GM19240 (cell line): ENCODE results near the gene ATG16L2.
A peak's percentile ranks its signal among the peaks of the same experiment; 100 is the strongest.
"Not testable (repeated sequence)": the region's sequence is repeated elsewhere in the genome, so short reads cannot be mapped to it uniquely, and the experiment has no call there.

Experiments
- DNase-seq: peaks from one replicate; pipeline ENCODE4 v3.0.0; 2011; ENCODE audit warnings: low spot score; ENCODE audit not compliant: insufficient read length

Gene ATG16L2

GRCh38 chr11:72798361-72798760, 15.8 kb upstream of the ATG16L2 start:
- DNase-seq = no peak

GRCh38 chr11:72799441-72799840, 14.8 kb upstream of the ATG16L2 start:
- no peak for DNase-seq

DNA sequence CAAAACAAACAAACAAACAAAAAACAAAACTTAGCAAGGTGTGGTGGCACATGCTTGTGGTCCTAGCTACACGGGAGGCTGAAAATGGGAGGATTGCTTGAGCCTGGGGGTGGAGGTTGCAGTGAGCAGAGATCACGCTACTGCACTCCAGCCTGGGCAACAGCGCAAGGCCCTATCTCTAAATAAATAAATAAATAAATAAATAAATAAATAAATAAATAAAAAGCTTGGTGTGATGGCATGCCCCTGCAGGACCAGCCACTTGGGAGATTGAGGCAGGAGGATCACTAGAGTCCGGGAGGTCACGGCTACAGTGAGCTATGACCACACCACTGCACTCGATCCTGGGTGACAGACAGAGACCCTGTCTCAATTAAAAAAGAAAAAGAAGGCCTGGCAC, 11.4 kb upstream of the ATG16L2 start:
- no peak for DNase-seq

- no peak for DNase-seq
Observed at GRCh38 chr11:72805216-72805615, 9.0 kb upstream of the ATG16L2 start.

DNA sequence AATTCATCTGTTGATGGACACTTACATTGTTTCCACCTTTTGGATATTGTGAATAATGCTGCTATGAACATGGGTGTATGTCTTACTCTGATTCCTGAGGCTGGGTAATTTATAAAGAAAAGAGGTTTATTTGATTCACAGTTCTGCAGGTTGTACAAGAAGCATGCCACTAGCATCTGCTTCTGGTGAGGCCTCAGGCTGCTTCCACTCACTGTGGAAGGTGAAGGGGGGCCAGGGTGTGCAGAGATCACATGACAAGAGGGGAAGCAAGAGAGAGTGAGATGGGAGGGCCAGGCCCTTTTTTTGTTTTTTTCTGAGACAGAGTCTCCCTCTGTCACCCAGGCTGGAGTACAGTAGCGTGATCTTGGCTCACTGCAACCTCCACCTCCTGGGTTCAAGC, 7.8 kb upstream of the ATG16L2 start:
- not testable (repeated sequence) for DNase-seq

GRCh38 chr11:72807021-72807693, 7.1 kb upstream of the ATG16L2 start:
- DNase-seq = no peak

- no peak for DNase-seq
Observed at GRCh38 chr11:72807792-72808191, 6.4 kb upstream of the ATG16L2 start.

GRCh38 chr11:72808331-72808798, 5.8 kb upstream of the ATG16L2 start:
- DNase-seq = no peak

GRCh38 chr11:72811686-72812085, 2.5 kb upstream of the ATG16L2 start:
- DNase-seq = not testable (repeated sequence)

GRCh38 chr11:72812604-72812966, 1.6 kb upstream of the ATG16L2 start:
- DNase-seq = no peak

DNA sequence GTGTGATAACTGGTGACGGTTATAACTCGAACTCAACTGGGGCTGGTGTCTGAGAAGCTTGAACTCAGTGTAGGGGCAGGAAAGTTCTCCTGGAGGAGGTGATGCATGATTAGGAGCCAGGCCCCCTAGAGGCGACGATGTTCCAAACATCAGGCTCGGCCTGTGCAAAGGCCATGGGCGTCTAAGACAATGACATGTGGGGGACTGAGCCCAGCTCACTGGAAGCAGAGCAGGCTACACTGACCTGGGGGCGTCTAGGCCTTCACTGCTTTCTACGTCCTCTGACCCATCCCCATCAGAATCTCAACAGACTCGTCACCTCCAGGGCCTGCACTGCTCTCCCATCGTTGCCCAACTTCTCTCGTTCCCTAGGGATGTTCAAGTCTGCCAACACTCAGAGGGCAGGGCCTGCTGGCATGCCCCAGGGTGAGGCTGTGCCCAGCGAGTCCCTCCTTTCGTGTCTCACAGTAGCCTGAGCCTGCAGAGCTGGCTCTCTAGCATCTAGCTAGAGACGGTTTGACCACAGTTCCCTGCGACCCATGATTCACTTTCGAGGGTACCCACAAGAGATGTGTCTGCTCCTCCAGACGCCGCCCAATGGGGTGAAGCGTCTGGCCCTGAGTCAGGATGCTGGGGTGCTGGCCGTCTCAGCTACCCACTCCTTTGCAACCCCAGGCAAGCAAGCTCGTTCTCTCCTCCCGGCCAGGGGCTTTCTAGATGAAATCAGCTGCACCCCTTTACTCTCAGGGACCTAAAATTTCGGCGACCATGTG, 1.1 kb upstream of the ATG16L2 start:
- peak; percentile 55 for DNase-seq

DNA sequence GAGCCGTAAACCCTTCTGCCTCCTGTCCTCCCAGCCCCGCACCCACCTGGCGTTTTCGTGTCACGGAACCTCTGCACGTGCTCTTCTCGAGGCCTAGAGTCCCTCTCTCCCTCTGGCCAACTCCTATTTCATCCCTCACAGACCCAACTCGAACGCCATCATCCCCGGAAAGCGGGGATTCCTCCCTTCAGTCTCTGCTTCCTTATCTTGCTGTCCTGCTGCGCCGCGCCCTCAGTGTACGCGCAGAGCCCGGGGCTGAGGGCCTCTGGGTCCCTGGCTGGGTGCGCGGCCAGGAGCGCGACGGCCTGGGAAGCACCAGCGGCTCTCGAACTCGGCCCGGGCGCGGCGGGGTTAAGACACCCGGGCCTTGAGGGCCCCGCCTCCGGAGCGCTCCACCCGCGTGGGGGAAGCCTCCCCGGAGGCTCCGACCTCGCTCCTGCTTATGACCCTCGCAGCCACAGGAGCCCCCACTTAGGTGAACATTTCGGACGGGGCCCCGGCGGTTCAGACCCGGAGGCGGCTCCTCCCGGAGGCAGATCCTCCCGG, 398 bp upstream of the ATG16L2 start:
- peak; percentile 48 for DNase-seq

DNA sequence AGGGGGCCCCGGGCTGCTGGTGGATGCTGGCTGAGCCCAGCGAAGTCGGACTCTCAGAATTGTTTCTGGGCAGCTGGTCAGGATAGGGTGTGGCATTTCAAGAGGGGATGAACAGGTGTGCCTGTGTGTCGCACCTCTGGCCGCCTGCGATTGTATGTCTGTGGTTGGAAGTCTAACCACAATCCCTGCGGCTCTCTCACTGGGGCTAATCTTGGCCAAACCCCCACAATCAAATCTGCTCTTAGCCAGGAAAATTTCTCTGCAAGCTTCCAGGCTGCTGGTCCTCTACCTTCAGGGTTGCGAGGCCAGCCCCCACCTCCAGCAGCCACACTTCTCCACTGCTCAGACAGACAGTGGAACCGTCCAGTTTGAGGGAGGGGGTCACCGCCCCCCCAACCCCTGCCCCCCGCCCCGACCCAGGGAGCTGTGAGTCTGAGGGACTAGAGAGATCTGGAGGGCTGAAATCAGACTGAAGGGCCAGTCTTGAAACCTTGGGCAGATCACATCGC, 953 bp downstream of the ATG16L2 start:
- DNase-seq = no peak

DNA sequence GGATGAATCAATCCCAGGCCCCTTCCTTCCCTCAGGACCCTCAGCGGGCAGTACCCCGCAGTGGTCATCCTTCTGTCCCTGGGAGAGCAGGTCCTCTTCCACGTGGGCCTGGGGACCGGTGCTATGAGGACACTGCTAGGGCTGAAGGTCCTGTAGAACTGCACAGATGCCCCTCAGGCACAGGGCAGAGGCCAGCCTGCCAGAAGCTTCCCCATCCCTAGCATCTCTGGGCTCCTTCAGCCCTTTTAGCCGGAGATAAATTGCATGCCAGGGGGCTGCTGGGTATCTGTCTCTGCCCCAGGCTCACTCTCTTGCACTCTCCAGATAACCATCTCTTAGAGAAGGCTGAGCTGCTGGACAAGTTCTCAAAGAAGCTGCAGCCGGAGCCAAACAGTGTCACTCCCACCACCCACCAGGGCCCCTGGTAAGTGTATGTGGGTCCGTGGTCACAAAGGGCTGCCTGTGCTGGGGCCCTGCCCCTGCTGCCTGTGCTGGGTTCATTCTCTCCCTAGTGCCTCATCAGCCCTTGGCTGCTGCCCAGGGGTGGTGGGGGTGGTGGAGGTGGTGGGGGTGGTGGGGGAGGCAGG, 2.3 kb downstream of the ATG16L2 start:
- DNase-seq = no peak

DNA sequence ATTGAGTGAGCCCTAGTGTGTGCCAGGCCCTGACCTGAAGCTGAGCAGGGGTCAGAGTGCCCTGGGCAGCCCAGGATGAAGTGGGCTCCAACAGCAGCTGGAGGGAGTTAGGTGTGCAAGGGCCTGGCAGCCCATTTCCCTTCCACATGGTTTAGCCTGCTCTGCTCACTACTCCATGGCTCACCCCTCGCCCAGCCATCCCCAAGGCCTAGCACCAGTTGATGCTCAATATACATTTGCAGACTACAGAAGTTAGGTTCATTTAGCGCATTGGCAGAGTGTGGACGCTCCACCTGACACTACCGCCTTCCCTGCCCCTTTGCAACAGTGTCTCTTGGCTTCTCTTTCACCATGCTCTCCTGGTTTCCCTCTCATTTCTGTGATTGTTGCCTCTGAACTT, 3.8 kb downstream of the ATG16L2 start:
- DNase-seq = no peak

DNA sequence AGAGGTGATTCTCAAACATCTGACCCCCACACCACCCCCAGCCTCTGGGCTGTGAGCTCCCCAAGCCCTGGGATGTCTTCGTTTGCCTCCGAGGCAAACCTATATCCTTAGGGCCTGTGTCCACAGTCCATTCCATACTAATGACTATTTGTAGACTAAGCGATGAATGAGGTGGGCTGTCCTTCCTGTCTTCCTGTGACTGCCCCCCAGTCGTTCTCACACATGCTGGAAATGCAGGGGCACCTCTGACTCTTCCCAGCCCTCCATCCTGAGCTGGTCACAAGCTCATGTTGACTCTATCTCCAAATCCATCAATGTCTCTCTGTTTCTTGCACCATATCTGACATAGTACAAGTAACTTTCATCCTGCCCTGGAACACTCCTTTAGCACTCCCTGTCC, 4.8 kb downstream of the ATG16L2 start:
- no peak for DNase-seq

DNA sequence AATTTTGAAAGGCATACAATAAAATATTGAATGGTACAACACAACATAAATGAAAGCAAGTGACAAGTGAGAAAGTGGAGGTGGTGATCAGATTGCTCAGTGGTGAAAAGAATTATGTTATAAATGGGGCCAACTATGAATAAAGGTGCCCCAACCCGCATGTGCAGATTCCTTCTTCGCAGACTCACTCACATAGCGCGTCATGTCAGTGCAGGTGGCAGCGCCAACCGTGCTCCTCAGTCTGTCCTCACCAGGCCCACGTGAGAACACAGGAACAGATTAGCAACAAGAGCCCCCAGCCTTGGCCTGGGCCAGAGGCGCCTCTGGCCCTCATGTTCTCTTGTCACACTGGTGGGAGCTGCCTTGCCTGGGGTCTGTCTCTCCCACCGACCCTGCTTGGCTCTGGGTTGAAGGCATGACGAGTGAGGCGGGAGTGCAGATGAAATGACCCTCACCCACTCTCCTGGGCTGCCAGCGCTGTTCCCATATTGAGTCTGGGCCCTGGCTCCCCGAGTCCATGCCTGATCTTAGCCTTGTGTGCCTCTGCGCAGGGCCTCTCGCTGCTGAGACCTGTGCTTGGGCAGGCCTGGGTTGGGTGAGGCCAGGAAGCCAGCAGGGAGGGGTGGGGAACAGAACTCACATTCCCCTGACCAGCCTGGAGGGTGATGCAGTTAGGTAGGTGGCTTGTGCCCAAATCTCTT, 6.4 kb downstream of the ATG16L2 start:
- DNase-seq = no peak

GRCh38 chr11:72821221-72821919, 7.2 kb downstream of the ATG16L2 start:
- no peak for DNase-seq

DNA sequence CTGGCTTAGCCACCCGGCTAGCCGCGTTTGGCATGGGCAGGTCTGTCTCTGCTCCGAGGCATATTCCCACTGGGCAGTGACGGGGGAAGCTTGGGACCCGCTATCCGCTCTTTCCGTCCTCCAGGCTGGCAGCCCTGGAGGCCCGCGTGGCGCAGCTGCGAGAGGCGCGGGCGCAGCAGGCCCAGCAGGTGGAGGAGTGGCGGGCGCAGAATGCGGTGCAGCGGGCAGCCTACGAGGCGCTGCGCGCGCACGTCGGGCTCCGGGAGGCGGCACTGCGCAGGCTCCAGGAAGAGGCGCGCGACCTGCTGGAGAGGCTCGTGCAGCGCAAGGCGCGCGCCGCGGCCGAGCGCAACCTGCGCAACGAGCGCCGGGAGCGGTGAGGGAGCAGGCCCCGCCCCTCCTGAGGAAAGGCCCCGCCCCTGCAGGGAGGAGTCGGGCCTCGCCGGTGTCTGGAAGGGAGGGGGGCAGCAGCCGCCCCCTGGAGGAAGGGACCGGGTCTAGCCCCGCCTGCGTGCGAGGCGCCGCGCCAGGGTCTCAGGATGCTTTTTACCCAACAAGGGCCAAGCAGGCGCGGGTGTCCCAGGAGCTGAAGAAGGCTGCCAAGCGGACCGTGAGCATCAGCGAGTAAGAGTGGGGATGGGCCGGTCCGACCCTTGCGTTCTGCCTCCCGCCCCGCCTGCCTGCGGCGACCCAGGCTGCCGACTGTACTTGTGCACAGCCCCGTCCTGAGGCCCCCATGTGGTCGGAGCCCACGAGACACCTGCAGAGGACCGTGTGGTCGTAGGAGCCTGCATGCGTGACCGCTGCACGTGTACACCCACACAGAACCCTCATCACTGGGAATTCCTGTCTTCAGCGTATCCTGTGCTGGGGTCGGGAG, 7.9 kb downstream of the ATG16L2 start:
- peak; percentile 48 for DNase-seq
